ENCODE results near the gene GLIPR1L2.
"Not testable (repeated sequence)": the region's sequence is repeated elsewhere in the genome, so short reads cannot be mapped to it uniquely, and the experiment has no call there.

GLIPR1L2 gene

DNA sequence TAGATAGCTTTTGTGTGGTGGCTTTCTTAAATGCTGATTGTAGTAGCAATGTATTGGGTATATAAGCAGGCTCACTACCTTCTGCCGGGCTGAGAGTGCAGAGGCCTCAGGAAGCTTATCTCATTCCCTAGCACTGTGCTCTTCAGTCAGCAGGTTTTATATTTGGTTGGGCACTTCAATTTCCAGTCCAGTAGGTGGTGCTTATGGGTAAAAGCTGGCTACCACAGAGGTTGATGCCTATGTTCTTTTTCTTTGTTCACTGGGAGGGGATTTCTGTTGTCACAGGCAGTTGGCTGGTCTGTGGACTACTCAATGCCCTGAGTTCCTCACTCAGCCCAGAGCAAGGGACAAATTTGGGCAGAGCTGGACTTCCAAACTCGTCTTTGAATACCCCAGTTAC, 46.7 kb downstream of the GLIPR1L2 start:
- no peak for DNase-seq (ENCODE audit: low read depth in 3 of 3)

DNA sequence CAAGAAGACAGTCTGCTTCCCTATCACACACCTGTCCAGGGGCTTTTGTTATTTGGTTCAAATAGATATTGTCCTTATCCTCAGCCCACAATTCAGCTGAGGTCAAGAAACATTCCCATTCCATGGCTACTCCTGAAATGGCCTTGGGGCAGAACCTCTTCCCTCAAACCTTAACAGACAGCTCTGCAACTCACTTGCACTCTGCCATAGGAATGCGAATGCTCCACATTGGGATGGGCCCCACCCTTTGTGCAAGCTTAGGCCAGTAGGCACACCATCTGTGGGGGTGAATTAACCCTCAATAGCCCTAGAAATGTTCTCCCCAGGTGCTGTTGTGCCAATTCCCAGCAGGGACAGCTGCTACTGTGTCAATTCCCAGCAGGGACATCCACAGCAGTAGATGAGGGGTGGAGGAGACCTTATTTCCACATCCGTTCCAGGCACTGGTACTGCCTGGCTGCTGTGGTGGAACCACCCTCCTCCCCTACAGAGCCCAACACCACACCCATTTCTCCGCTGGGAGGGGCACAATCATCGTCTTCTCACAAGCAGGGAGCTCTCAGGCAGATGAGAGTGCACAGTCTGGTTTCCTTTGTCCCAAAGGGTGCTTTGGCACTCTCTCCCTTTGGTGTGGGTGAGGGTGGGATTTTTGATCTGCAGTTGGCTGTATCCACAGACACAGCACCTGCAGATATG, 47.3 kb downstream of the GLIPR1L2 start:
- DNase-seq (ENCODE audit: low read depth in 3 of 3), result no peak

DNA sequence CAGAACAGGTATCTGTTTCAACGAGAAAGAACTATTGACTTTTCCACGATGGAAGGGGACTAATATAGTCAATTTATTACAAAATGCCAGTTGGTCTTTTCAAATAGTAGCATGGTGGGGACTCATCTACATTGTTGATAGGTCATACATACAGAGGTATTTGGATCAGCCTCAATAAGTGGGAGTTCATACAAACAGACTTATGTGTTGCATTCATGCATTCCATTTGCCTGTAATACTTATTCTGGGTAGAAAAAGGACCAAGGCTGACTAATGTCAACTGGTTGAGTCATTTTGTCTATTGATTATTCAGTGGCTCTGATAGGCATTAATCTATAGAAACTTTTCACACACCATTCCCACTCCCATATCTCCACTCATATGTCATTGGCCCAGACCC, 48.2 kb downstream of the GLIPR1L2 start:
- no peak for DNase-seq (ENCODE audit: low read depth in 3 of 3)

DNA sequence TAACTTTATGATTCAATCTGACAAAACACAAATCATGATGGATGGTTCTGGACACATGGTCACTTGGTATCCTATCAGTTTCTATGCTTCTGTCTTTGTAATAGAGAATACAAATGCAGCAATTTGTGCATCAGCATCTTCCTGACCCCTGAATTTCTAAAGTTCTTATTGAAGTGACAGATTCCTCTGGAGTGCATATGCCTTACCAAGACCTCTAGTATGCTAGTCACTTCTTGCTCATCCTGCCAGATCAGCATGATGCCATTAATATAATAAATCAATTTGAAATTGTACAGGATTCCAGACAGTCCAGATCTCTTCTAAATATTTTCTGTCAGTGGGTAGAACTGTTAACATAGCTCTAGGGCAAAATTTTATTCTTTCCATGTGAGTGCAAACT, 49.0 kb downstream of the GLIPR1L2 start:
- no peak for DNase-seq (ENCODE audit: low read depth in 3 of 3)

DNA sequence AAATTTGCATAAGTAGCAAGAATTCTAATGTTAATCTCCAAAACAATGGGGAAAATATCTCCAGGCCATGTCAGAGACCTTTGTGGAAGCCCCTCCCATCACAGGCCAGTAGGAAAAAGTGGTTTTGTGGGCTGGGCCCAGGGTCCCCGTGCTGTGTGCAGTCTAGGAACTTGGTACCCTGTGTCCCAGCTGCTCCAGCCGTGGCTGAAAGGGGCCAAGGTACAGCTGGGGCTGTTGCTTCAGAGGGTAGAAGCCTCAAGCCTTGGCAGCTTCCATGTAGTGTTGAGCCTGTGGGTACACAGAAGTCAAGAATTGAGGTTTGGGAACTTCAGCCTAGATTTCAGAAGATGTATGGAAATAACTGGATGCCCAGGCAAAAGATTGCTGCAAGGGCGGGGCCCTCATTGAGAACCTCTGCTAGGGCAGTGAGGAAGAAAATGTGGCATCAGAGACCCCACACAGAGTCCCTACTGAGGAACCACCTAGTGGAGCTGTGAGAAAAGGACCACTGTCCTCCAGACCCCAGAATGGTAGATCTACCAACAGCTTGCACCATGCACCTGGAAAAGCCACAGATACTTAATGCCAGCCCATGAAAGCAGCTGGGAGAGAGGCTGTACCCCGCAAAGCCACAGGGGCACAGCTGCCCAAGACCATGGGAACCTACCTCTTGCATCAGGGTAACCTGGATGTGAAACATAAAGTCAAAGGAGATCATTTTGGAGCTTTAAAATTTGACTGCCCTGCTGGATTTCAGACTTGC, 51.0 kb downstream of the GLIPR1L2 start:
- not testable (repeated sequence) for DNase-seq (ENCODE audit: low read depth in 3 of 3)

DNA sequence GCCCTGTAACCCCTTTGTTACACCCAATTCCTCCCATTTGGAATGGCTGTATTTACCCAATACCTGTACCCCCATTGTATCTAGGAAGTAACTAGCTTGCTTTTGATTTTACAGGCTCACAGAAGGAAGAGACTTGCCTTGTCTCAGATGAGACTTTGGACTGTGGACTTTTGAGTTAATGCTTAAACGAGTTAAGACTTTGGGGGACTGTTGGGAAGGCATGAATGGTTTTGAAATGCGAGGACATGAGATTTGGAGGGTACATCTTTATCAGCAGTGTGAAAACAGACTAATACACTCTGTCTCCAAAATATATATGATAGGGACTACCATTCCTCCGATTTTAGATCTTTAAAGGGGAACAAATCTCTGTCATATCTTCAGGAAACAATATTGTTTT, 51.6 kb downstream of the GLIPR1L2 start:
- DNase-seq (ENCODE audit: low read depth in 3 of 3), result not testable (repeated sequence)

DNA sequence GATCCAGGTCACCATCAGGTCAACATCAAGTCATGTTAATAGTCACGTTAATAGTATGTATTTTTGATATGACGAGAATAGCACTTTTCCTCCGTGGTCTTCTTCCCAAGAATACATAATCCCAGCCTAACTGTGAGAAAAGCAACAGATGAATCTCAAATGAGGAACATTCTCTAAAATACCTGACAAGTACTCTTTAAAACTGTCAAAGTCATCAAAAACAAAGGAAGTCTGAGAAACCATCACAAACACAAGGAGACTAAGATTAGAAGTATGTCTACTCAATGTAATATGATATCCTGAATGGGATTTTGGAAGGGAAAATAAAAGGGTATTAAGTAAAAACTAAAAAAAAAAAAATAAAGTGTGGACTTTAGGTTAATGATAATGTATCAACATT, 52.8 kb downstream of the GLIPR1L2 start:
- DNase-seq (ENCODE audit: low read depth in 3 of 3), result no peak

DNA sequence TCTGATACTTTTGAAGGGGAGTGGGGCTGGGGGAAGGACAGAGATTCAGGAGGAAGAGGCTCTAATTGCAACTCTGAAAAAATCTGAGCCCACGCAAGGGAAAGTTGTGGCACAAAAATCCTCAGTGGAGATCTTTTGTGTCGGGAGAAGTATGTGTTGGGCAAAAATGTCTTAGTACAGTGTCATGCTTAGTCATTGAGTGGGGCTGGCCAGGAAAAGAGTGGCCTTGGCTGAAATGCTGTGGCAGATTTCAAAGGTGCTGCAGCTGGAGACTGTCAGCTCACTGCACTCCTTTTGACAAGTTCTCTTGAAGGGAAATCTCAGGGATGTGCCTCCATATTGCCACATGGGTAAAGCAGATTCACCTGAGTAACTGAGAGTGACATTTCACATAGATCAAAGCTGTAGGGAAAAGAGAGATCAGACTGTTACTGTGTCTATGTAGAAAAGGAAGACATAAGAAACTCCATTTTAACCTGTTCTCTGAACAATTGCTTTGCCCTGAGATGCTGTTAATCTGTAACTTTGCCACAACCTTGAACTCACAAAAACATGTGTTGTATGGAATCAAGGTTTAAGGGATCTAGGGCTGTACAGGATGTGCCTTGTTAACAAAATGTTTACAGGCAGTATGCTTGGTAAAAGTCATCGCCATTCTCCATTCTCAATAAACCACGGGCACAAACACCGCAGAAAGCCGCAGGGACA, 53.7 kb downstream of the GLIPR1L2 start:
- no peak for DNase-seq (ENCODE audit: low read depth in 3 of 3)

DNA sequence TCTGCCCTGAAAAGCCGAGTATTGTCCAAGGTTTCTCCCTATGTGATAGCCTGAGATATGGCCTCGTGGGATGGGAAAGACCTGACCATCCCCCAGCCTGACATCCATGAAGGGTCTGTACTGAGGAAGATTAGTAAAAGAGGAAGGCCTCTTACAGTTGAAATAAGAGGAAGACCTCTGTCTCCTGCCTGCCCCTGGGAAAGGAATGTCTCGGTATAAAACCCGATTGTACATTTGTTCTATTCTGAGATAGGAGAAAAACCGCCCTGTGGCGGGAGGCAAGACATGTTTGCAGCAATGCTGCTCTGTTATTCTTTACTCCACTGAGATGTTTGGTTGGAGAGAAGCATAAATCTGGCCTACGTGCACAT, 54.2 kb downstream of the GLIPR1L2 start:
- not testable (repeated sequence) for DNase-seq (ENCODE audit: low read depth in 3 of 3)

DNA sequence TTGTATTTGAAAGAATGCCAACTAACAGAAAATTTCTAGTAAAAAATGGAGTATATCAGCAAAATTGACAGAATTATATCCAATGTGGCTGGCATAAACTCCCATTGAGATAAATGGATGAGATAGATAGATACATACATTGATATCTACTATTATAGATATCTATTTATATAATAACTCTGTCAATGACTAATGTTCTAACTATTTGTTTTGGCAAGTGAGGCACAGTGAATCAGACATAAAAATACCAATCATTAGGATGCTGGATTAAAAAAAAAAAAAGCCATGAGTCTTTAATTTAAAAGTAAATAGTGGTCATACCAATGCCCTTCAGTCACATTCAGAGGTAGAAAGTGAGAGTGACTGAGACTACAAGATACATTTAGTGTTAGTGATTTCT, 56.0 kb downstream of the GLIPR1L2 start:
- DNase-seq (ENCODE audit: low read depth in 3 of 3), result no peak

DNA sequence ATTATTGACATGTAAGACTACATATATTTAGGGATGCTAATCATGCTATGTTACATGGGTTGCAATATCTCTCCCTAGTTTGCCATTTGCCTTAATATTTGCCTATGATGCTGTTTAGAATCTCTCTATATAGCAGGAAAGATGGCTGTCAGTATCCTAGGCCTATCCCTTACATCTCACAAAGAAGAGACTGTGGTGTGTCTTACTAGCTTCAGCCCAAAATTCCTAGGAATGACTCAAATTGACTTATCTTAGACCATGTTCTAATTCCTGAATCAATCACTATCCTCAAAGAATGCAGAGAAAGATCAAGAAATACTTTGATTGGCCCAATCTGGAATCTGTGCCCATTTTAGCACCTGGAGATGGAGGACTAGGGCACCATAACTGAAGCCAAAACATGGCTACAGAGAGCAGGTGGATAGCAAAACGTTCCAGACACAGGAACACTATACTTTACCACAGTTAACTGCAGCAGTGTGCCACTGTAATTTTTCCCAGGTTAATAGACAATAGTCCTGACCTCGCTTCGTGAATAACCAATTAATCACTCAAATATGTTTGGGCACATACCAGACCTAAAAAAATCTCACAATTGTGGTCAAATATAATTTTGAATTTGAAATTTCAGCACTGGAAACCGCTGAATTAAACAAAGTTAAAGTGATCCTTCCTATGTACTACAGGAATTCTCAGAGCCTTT, 57.0 kb downstream of the GLIPR1L2 start:
- no peak for DNase-seq (ENCODE audit: low read depth in 3 of 3)

DNA sequence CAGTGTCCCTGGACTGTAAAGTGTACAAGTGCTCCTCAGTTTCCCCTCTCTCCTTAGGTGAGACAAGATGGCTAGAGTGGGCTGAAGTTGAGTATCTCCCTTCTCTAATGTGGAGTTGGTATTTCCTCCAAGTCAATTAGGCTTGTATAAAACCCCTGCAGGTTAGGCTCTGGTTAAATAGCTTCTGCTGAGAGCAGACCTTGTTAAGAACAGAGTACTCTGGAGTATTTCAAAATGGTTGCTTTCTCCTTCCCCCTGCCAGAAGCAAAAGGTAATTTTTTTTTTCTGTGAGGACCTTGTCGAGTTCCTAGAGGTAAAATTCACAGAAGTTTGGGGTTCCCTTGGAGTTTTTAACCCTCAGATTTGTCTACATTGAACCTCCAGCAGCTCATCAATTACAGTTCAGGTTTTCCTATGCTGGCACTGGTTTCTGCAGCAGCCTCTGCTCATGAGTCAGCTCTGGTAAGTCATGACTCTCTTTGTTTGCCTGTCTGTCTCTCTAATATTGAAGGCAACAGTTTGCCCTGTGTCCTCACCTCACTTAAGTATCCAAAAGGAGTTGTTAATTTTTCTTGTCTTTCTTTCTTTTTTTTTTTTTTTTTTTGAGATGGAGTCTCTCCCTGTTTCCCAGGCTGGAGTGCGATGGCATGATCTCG, 61.9 kb downstream of the GLIPR1L2 start:
- DNase-seq (ENCODE audit: low read depth in 3 of 3), result no peak

DNA sequence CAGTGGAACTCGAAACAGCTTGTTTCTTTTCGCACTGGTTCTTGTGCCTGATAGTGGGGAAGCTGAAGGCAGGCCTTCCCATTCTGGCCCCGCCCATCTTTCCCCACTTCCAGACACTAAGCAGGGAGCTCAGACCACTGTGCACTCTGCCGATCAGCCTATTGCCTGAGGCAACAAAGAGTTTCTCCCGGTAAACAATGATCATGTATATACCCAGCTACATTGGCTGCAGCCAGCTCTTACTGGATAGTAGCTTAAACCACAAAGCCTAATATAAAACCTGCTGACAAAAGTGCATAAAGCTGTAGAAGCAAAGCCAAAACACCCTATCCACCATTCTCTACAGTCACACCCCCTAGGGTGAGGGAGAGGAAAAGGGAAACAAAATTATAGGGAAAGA, 65.0 kb downstream of the GLIPR1L2 start:
- no peak for DNase-seq (ENCODE audit: low read depth in 3 of 3)

DNA sequence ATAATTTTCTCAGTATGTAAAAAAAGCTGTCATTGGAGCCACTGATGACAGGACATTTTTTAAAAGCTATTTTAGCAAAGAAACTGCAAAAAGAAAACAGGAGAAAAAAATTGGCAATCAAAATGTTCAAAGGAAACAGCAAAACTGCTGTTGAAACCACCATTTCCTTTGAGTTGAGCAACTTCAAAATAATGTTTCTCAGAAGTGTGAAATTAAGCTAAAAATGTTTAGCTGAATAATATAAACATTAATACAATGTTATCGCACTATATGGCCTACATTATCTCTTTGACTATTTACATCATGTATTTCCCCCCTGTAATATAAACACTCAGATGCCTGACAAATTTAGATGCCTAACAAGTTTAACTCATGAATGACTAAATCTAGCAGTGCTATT, 66.3 kb downstream of the GLIPR1L2 start:
- no peak for DNase-seq (ENCODE audit: low read depth in 3 of 3)

DNA sequence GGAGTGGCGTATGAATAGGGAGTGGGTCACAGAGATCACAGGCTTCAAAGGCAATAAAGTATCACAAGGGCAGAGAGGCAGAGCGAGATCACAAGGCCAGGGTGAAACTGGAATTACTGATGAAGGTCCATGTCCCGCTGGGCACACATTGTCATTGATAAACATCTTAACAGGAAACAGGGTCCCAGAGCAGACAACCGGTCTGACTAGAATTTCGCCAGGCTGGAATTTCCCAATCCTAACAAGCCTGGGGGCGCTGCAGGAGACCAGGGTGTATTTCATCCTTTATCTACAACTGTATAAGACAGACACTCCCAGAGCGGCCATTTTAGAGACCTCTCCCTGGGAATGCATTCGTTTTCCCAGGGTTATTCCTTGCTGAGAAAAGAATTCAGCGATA, 67.0 kb downstream of the GLIPR1L2 start:
- not testable (repeated sequence) for DNase-seq (ENCODE audit: low read depth in 3 of 3)

DNA sequence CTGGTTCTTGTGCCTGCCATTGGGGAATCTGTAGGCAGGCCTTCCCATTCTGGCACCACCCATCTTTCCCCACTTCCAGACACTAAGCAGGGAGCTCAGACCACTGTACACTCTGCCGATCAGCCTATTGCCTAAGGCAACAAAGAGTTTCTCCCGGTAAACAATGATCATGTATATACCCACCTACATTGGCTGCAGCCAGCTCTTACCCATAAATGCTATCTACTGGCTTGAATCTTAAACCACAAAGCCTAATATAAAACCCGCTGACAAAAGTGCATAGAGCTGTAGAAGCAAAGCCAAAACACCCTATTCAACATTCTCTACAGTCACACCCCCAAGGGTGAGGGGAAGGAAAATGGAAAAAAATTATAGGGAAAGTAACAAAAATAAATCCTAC, 68.9 kb downstream of the GLIPR1L2 start:
- DNase-seq (ENCODE audit: low read depth in 3 of 3), result no peak

DNA sequence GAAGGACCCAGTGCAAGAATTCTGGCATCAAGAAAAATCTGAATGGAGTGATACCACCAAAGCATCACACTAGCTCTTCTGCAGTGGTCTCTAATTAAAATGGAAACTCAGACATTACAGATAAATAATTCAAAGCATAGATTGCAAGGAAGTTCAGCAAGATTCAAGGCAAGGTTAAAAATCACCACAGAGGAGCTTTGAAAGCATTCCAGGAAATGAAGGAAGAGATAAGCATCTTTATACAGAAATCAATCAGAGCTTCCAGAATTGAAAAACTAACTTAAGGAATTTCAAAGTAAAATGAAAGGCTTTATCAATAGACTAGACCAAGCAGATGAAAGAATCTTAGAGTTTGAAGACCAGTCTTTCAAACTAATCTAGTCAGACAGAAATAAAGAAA, 69.3 kb downstream of the GLIPR1L2 start:
- DNase-seq (ENCODE audit: low read depth in 3 of 3), result no peak

DNA sequence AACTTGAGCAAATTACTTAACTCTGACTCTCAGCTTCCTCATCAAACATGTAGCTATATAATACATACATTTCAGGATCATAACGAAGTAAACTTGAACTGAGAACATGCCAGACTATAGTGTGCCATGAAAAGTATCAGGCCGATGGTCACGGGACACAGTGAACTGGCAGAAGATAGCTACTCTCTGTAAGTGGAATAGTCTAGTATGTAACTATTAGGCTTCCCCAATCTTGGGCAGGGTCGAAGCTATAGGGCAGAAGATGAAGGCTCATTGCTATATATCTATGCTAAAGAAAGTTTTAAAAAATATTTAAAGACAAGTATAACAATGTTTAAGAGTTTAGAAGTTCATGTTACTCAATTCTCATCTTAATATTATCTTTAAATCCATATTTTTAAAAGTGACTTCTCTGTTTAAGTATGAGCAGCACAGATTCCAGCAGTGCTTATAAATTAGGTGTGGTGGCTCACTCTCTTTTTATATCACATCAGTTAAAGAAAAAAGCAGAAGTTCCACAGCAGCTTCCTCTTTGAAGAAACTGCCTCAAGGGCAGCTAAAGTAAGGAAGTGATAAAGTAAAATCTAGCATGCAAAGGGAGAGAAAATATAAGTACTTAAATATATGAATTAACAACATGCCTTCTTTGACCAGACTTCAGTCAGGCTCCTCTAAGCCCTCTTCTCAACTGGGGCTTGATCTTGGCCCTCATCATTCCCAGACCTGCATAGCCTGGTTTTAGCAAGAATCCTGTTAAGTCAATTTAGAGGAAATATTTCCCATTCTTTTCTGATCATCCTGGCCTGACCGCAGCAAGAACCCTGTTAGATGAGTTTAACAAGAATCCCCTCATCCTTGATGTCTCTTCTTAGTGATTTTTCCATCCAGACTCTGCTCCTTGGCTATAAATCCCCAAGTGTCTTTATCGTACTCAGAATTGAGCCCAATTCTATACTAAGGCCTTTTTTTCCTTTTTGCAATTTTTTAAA, 81.3 kb downstream of the GLIPR1L2 start:
- no peak for DNase-seq (ENCODE audit: low read depth in 3 of 3)

DNA sequence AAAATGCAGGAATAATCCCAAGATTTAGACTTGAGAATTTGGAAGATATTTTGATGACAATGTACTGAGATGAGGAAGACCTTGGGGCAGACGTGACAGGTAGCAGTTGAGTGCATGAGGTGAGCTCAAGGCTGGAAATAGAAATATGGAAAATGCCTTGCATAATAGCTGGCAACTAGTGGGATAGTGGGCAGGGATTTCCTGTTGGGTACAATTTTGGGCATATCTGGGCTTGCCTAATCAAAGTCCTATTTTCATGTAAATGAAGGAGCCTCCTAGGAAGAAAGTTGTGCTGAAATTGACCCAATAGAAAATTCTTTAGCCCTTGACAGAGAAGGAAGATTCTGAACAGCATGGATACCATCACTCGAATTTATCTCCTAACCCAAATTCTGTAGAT, 83.2 kb downstream of the GLIPR1L2 start:
- no peak for DNase-seq (ENCODE audit: low read depth in 3 of 3)

DNA sequence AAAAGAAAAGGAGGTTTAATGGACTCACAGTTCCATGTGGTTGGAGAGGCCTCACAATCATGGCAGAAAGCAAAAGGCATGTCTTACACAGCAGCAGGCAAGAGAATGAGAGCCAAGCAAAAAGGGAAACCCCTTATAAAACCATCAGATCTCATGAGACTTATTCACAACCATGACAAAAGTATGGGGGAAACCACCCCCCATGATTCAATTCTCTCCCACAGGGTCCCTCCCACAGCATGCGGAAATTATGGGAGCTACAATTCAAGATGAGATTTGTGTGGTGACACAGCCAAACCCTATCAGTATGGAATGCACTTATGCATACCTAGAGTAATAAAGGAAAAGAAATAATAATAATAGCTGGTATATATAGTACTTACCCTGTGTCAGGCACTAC, 85.2 kb downstream of the GLIPR1L2 start:
- peak in 1 of 3 donors; percentile 28 for DNase-seq (ENCODE audit: low read depth in 3 of 3)

DNA sequence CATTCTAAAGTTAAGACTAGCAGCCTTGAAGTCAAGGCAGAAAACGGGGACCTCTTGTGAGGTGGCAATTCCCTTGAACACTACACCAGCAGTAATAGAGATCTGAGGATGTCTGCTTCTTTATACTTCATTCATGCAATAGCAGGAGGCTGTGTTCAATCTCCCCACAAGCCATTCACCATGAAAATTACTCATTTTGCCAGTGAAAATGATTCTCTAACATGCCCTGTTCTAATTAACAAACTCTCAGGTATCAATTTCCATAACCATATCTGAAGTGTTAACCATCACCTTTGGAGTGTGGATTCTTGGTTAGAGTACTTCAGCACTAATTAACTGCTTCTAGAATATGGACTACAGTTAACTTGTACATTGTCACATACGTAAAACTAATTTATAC, 86.2 kb downstream of the GLIPR1L2 start:
- DNase-seq (ENCODE audit: low read depth in 3 of 3), result no peak
